GM12875 (cell line): ENCODE data around the gene NABP2.
A peak's percentile ranks its signal among the peaks of the same experiment; 100 is the strongest.

Experiments
- H3K4me3 ChIP-seq: one replicate; pipeline ENCODE4 v1.5.1; 2011; ENCODE audit warnings: low read depth, low read length, control low read depth
- TF ChIP-seq, protein P1 (sequence below): IDR thresholded peaks from 2 replicates; pipeline ENCODE4 v1.5.1; 2011; ENCODE audit warnings: low read depth, mild to moderate bottlenecking, control low read depth, inconsistent platforms, low read length, moderate library complexity, borderline replicate concordance; ENCODE audit not compliant: insufficient read depth

The NABP2 gene

GRCh38 chr12:56202366-56202765, 21.8 kb upstream of the NABP2 start:
- TF ChIP-seq, protein P1, sequence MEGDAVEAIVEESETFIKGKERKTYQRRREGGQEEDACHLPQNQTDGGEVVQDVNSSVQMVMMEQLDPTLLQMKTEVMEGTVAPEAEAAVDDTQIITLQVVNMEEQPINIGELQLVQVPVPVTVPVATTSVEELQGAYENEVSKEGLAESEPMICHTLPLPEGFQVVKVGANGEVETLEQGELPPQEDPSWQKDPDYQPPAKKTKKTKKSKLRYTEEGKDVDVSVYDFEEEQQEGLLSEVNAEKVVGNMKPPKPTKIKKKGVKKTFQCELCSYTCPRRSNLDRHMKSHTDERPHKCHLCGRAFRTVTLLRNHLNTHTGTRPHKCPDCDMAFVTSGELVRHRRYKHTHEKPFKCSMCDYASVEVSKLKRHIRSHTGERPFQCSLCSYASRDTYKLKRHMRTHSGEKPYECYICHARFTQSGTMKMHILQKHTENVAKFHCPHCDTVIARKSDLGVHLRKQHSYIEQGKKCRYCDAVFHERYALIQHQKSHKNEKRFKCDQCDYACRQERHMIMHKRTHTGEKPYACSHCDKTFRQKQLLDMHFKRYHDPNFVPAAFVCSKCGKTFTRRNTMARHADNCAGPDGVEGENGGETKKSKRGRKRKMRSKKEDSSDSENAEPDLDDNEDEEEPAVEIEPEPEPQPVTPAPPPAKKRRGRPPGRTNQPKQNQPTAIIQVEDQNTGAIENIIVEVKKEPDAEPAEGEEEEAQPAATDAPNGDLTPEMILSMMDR, result no peak
- no peak overlapping the region for H3K4me3 ChIP-seq

DNA sequence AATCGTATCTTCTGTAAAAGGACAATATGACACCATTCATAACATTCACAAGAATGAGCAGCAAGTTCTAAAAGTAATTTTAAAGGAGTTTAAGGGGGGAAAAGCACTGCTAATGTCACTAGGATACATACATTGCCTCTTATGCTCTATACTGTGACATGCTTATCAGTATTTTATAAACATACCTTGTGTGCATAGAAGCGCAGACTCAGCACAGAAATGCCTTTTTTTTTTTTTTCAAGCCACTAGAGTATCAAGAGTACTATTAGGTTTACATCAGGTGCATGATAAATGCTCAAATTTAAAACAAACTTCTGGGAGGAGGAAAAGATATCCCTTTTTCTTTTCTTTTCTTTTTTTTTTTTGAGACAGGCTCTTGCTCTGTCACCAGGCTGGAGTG, 21.3 kb upstream of the NABP2 start:
- TF ChIP-seq, protein P1, result no peak
- no peak overlapping the region for H3K4me3 ChIP-seq

DNA sequence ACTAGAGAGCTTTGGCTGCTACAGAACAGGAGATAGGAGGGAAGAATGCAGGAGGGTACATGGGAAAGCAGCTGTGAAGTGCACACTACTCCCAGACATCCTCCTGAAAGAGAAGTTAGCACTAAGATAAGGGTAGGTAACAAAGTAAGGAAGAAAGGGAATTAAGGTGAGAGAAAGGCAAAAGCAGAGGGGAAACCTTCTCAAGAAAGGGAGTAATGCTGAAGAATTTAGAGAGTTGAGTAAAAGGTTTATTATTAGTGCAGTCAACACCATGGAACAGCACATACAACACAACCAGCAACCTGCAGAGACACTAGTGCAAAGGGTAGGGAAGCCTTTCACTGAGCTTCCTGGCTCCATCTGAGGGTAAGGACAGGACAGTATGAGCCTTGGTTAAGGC, 19.9 kb upstream of the NABP2 start:
- no peak overlapping the region for H3K4me3 ChIP-seq
- TF ChIP-seq, protein P1, result no peak

DNA sequence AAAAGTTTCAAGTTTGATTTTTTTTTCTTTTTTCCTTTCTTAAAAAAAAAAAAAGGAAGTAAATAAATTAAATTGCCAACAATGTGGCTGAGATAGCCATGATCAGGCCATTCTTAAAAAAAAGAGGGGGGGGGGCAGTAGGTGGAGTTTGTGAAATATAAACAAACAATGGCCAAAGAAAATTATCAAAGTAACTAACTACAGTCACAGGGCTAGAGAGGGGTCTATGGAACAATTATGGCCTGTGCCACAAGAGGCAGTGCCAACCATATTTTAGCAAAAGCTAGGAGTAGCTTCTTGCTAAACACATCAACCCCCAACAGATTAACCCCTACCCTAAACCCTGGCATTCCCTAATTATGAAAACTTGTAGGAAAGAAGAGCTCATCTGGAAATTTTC, 18.7 kb upstream of the NABP2 start:
- TF ChIP-seq, protein P1, result no peak
- H3K4me3 ChIP-seq, result no peak overlapping the region

DNA sequence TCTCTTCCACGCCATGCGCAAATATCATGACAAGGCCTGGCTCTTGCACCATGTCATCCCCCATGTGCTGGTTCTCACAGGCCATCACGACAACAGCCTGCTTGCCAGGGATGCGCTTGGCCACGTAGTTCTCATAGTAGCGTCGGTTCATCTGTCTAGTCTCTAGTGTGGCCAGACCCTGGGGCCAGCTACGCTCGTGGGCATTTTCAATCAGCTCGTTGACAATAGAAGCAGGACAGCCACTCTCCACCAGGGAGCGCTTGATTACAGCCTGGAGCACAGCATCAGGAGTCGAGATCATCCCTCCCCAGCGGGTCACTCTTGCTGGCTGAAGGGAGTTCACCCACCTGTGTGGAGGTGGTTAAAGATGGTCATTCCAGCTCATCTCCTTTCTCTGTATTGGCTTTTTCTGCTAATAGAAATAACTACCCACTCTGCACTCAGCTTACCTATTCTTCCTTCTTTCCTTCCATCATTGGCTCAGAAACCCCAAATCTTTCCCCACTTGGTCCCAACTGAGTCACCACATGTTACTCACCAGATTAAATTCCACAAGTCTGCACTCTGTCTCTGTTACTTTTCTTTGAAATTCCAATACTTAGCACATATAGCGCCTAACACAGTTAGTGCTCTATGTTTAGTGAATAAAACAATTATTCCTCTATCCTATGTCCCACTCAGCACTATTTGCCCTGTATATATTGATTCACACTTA, 17.5 kb upstream of the NABP2 start:
- no peak overlapping the region for H3K4me3 ChIP-seq
- TF ChIP-seq, protein P1, result peak; percentile 53

DNA sequence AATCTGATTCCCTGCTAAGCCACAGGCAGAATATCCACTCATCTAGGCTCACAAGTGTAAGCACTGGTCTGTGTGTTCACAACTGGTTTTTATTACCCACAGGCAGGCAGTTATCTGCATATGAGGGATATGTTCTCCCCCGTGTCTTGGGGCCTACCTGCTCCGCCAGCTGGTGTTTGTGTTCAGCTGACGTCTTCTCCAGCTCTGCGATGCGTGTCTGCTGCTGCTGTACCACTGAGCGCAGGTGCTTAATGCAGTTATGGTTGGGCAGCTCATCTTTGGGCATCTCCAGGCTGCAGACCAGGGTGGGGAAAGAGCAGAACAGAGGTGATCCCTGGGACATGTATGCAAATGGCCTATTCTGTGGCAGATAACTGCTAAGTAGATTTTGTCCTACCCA, 16.1 kb upstream of the NABP2 start:
- TF ChIP-seq, protein P1, result no peak
- no peak overlapping the region for H3K4me3 ChIP-seq

DNA sequence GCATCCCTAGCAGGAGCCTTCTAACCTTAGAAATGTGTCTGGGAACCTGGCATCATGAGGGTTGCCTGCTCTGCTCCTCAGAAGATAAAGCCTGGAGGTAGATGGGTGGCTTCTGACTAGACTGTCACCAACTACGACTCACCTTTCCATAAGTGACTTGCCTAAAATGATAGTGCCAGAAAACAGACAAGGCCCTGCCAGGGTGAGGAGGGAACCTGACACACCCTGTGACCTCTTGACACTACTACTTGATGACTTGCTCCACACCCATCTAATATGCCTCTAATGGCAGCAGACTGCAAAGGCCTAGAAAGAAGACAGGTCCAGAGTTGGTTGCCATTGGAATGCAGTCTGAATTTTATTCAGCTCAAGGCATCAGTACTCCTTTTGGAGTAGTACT, 11.8 kb upstream of the NABP2 start:
- no peak overlapping the region for H3K4me3 ChIP-seq
- TF ChIP-seq, protein P1, result no peak
